ENCODE measurements around the gene NCBP3. TPM values are rescaled to one million over a fixed set of nuclear protein-coding genes. Genes with fewer than 3 reads are reported as not detected.

Gene NCBP3
- total and polyA plus RNA-seq, 2 donors (not counting 3 experiments of a cell fraction or from before 2014, with no cell fraction given), result 18.2 to 51.1 TPM

DNA sequence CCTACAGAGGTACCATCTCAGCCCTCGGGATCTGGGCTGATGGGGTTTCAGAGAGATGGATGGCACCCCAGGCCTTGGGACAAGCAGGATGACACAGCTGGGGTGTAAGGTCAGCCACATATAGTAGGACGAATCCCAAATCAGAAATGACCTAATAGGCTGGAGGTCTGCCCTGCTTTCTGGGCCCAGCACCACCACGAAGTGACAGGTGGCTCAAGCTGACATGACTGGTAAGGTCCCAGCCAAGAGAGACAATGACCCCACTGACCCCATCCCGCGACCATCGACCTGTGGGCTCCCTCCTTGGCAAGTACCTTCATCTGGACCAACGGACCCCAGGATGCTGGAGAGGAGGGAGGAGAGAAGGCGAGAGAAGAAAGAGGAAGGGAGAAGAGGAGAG is 31.2 kb upstream of the NCBP3 start:
- Histone ChIP-seq H4K20me1 (replicated peaks; ENCODE audit: control insufficient read depth, extremely low read depth, insufficient read depth, low read length) (no peaks in the 10 kb centered on the region), H3K79me2 (ENCODE audit: control insufficient read depth, insufficient read depth, low read length) (no peaks in the 10 kb centered on the region), H3K4me1 (ENCODE audit: control insufficient read depth, extremely low read depth, insufficient read depth, low read length) (no peaks in the 10 kb centered on the region), H3K4me2 (ENCODE audit: insufficient read depth, low read length) (no peak overlapping the region), H3K27me3 (ENCODE audit: control insufficient read depth in 2 of 2, insufficient read depth in 2 of 2, low read length in 2 of 2) (no peaks in the 10 kb centered on the region), H3K9me3 (replicated peaks; ENCODE audit: control insufficient read depth, insufficient read depth, low read length) (no peaks in the 10 kb centered on the region), H3K9me1 (replicated peaks; ENCODE audit: control insufficient read depth, extremely low read depth, insufficient read depth, low read length) (no peaks in the 10 kb centered on the region), H3K9ac (replicated peaks; ENCODE audit: extremely low read depth, insufficient read depth, low read length) (no peak overlapping the region), H2AFZ (ENCODE audit: low read depth, low read length) (no peak overlapping the region), H3K27ac (ENCODE audit: insufficient read depth, low read depth, low read length) (no peak overlapping the region), H3K4me3 (replicated peaks in 1 of 3; ENCODE audit: insufficient read depth in 1 of 3, low read depth in 1 of 3, low read length in 3 of 3) (no peak overlapping the region), H3K36me3 (ENCODE audit: control insufficient read depth in 2 of 2, extremely low read depth in 1 of 2, insufficient read depth in 2 of 2, low read length in 2 of 2) (peaks cover 0 to 8% of the 10 kb centered on the region in 2 experiments)
- ChIA-PET POLR2A (no interaction called here), CTCF (interaction anchor here (0.6 kb wide), 1 partner anchor 139 kb away, joined by 3 read pairs; no protein-coding TSS in a partner anchor)
- no peak for FAIRE-seq
- DNase-seq (ENCODE audit: low read depth, low spot score), result no peak
- dilution Hi-C loops (cut with MboI; ENCODE audit: extremely low pct_ligation_motif_present, low sequenced_read_pairs), result no loop called here
- TF ChIP-seq POLR2AphosphoS5 (IDR thresholded peaks at IDR 0.05; ENCODE audit: insufficient read depth, low read depth, low read length), result no peak
- intact Hi-C loops (cut with micrococcal nuclease), result no loop called here
- BruUV-seq (replicated peaks), result no TSS peak

DNA sequence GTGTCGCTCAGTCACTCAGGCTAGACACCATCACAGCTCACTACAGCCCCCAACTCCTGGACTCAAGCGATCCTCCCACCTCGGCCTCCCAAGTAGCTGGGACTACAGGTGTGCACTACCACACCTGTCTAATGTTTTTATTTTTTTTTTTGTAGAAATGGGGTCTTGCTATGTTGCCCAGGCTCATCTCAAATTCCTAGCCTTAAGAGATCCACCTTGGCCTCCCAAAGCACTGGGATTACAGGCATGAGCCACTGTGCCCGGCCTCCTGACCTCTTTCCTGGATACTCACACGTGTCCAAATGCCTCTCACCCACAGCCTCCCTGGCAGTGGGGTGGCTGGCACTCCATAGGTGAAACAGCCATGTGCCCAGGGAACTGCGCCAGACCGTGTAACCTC is 29.3 kb upstream of the NCBP3 start:
- Histone ChIP-seq H3K9me1 (replicated peaks; ENCODE audit: control insufficient read depth, extremely low read depth, insufficient read depth, low read length) (no peaks in the 10 kb centered on the region), H3K4me3 (replicated peaks in 1 of 3; ENCODE audit: insufficient read depth in 1 of 3, low read depth in 1 of 3, low read length in 3 of 3) (no peak overlapping the region), H3K9ac (replicated peaks; ENCODE audit: extremely low read depth, insufficient read depth, low read length) (no peak overlapping the region), H3K4me2 (ENCODE audit: insufficient read depth, low read length) (no peak overlapping the region), H3K27me3 (ENCODE audit: control insufficient read depth in 2 of 2, insufficient read depth in 2 of 2, low read length in 2 of 2) (no peaks in the 10 kb centered on the region), H3K79me2 (ENCODE audit: control insufficient read depth, insufficient read depth, low read length) (no peaks in the 10 kb centered on the region), H3K27ac (ENCODE audit: insufficient read depth, low read depth, low read length) (no peak overlapping the region), H3K4me1 (ENCODE audit: control insufficient read depth, extremely low read depth, insufficient read depth, low read length) (peaks cover 5% of the 10 kb centered on the region), H3K9me3 (replicated peaks; ENCODE audit: control insufficient read depth, insufficient read depth, low read length) (no peaks in the 10 kb centered on the region), H2AFZ (ENCODE audit: low read depth, low read length) (no peak overlapping the region), H4K20me1 (replicated peaks; ENCODE audit: control insufficient read depth, extremely low read depth, insufficient read depth, low read length) (no peaks in the 10 kb centered on the region), H3K36me3 (ENCODE audit: control insufficient read depth in 2 of 2, extremely low read depth in 1 of 2, insufficient read depth in 2 of 2, low read length in 2 of 2) (peaks cover 0 to 8% of the 10 kb centered on the region in 2 experiments)
- FAIRE-seq (no peak), DNase-seq (ENCODE audit: low read depth, low spot score) (no peak)
- CTCF ChIA-PET, result no interaction called here
- dilution Hi-C loops (cut with MboI; ENCODE audit: extremely low pct_ligation_motif_present, low sequenced_read_pairs), result no loop called here
- TF ChIP-seq MYC (IDR thresholded peaks at IDR 0.05; ENCODE audit: low read depth, low read length) (no peak), GATA2 (IDR thresholded peaks at IDR 0.05; ENCODE audit: insufficient read depth, insufficient read length, low read depth, low read length) (no peak), FOS (IDR thresholded peaks at IDR 0.05; ENCODE audit: borderline replicate concordance, insufficient read depth, low read length) (no peak), JUN (IDR thresholded peaks at IDR 0.05; ENCODE audit: borderline replicate concordance, insufficient read depth, insufficient read length, low read depth) (no peak), POLR2A (IDR thresholded peaks at IDR 0.05; ENCODE audit: low read depth, low read length) (no peak), EZH2 (IDR thresholded peaks at IDR 0.05; ENCODE audit: borderline replicate concordance, low read depth, low read length, severe bottlenecking) (no peak), POLR2AphosphoS5 (IDR thresholded peaks at IDR 0.05; ENCODE audit: insufficient read depth, low read depth, low read length) (no peak)
- TF ChIP-seq, protein P1, sequence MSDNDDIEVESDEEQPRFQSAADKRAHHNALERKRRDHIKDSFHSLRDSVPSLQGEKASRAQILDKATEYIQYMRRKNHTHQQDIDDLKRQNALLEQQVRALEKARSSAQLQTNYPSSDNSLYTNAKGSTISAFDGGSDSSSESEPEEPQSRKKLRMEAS (IDR thresholded peaks at IDR 0.05; ENCODE audit: insufficient read depth, insufficient read length), result no peak
- TF ChIP-seq, protein P2, sequence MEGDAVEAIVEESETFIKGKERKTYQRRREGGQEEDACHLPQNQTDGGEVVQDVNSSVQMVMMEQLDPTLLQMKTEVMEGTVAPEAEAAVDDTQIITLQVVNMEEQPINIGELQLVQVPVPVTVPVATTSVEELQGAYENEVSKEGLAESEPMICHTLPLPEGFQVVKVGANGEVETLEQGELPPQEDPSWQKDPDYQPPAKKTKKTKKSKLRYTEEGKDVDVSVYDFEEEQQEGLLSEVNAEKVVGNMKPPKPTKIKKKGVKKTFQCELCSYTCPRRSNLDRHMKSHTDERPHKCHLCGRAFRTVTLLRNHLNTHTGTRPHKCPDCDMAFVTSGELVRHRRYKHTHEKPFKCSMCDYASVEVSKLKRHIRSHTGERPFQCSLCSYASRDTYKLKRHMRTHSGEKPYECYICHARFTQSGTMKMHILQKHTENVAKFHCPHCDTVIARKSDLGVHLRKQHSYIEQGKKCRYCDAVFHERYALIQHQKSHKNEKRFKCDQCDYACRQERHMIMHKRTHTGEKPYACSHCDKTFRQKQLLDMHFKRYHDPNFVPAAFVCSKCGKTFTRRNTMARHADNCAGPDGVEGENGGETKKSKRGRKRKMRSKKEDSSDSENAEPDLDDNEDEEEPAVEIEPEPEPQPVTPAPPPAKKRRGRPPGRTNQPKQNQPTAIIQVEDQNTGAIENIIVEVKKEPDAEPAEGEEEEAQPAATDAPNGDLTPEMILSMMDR (IDR thresholded peaks at IDR 0.05; ENCODE audit: extremely low read depth in 1 of 2, insufficient read depth in 1 of 2, low read depth in 1 of 2, low read length in 2 of 2), result no peak
- intact Hi-C loops (cut with micrococcal nuclease), result no loop called here
- BruUV-seq (replicated peaks), result no TSS peak
- POLR2A ChIA-PET, result no interaction called here

Data from endothelial cell of umbilical vein (primary cell).